ENCODE measurements around the gene CSMD2.

Gene CSMD2

GRCh38 chr1:33637846-33638440 lies 527.1 kb downstream of the CSMD2 start:
- TF ChIP-seq RARB (CRISPR knock-in tag; IDR thresholded peaks at IDR 0.05): no peak
- TF ChIP-seq ZNF565 (CRISPR knock-in tag; conservative IDR thresholded peaks at IDR 0.05; ENCODE audit: low read depth): no peak
- no peak for TF ChIP-seq ESRRG (CRISPR knock-in tag; IDR thresholded peaks at IDR 0.05)
- TF ChIP-seq ZNF70 (CRISPR knock-in tag; IDR thresholded peaks at IDR 0.05): no peak
- no peak for TF ChIP-seq PATZ1 (CRISPR knock-in tag; IDR thresholded peaks at IDR 0.05; ENCODE audit: borderline replicate concordance)
- no peak for TF ChIP-seq ZNF8 (CRISPR knock-in tag; IDR thresholded peaks at IDR 0.05)
- TF ChIP-seq ZC3H10 (CRISPR knock-in tag; IDR thresholded peaks at IDR 0.05): no peak
- ATAC-seq: no peak

GRCh38 chr1:33636209-33636608 lies 528.8 kb downstream of the CSMD2 start:
- ATAC-seq: no peak

More at GRCh38 chr1:33636209-33636608, 528.8 kb downstream of the CSMD2 start:
- TF ChIP-seq CSDC2 (CRISPR knock-in tag; IDR thresholded peaks at IDR 0.05): no peak
- no peak for TF ChIP-seq ZNF8 (CRISPR knock-in tag; IDR thresholded peaks at IDR 0.05)
- TF ChIP-seq ISL1 (CRISPR knock-in tag; IDR thresholded peaks at IDR 0.05): no peak
- TF ChIP-seq TSHZ2 (CRISPR knock-in tag; IDR thresholded peaks at IDR 0.05): no peak
- no peak for TF ChIP-seq ZFP3 (CRISPR knock-in tag; IDR thresholded peaks at IDR 0.05)
- TF ChIP-seq ARNTL (CRISPR knock-in tag; IDR thresholded peaks at IDR 0.05; ENCODE audit: borderline replicate concordance, low read depth): no peak
- TF ChIP-seq ZC3H10 (CRISPR knock-in tag; IDR thresholded peaks at IDR 0.05): no peak
- TF ChIP-seq ZFP30 (CRISPR knock-in tag; IDR thresholded peaks at IDR 0.05): no peak
- no peak for TF ChIP-seq CSRNP3 (CRISPR knock-in tag; IDR thresholded peaks at IDR 0.05)
- TF ChIP-seq GLIS3 (CRISPR knock-in tag; IDR thresholded peaks at IDR 0.05): no peak
- no peak for TF ChIP-seq POU6F1 (CRISPR knock-in tag; IDR thresholded peaks at IDR 0.05; ENCODE audit: borderline replicate concordance, low read depth)
- no peak for TF ChIP-seq RARB (CRISPR knock-in tag; IDR thresholded peaks at IDR 0.05)
- no peak for TF ChIP-seq ZNF70 (CRISPR knock-in tag; IDR thresholded peaks at IDR 0.05)
- no peak for TF ChIP-seq PATZ1 (CRISPR knock-in tag; IDR thresholded peaks at IDR 0.05; ENCODE audit: borderline replicate concordance)
- no peak for TF ChIP-seq SNAI2 (CRISPR knock-in tag; IDR thresholded peaks at IDR 0.05)
- no peak for TF ChIP-seq PPARA (CRISPR knock-in tag; IDR thresholded peaks at IDR 0.05; ENCODE audit: borderline replicate concordance)
- no peak for TF ChIP-seq BACH2 (CRISPR knock-in tag; IDR thresholded peaks at IDR 0.05; ENCODE audit: borderline replicate concordance)
- no peak for TF ChIP-seq TOX (CRISPR knock-in tag; IDR thresholded peaks at IDR 0.05; ENCODE audit: borderline replicate concordance)

All from SK-N-SH treated with all-trans-retinoic acid at 6 μM for 48 hours (cell line).